GM12872 (cell line): ENCODE results near the gene INIP.

ENCODE experiments used
- CTCF ChIP-seq: IDR thresholded peaks from 3 replicates; pipeline ENCODE4 v1.5.1; 2011; ENCODE audit warnings: low read depth, mild to moderate bottlenecking, low read length, moderate library complexity; ENCODE audit not compliant: insufficient read depth

The INIP gene

GRCh38 chr9:112757940-112758339 lies 40.0 kb upstream of the INIP start:
- TF ChIP-seq CTCF, result no peak

DNA sequence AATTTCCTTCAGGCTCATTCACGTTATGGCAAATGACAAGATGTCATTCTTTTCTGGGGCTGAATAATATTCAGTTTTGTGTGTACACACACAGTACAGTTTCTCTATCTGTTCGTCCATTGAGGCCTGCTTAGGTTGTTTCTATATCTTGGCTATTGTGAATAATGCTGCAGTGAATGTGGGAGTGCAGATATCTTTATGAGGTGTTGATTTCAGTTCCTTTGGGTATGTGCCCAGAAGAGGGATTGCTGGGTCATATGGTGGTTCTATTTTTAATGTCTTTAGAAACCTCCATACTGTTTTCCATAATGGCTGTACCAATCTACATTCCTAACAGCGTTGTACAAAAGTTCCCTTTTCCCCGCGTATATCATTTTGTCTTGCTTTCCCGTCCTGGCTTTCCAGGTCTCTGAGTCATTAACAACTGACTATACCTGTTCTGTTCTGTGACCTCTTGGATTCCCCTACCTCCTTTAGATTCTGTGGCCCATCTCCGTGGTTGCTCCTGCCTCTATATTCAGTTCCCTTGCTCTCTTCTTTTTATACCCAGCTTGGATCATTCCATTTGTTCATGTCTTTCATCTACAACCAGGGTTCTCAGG lies 39.5 kb upstream of the INIP start:
- no peak for TF ChIP-seq CTCF

DNA sequence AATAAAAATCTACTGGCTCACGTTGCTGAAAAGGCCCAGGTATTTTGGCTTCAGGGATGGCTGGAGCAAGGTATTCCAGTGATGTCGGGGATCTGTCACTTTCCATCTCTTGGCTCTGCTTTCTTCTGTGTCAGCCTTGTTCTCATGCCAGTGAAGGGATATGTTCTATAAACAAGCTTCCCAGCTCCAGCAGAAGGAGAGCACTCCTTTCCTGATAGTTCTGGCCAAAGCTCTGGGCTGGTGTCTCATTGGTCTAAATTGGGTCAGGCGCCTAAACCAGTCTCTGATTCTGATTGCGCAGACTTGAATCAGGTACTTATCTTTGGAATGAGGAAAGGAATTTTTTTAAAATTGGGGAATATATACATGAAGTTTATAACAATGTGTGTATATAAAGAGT lies 37.8 kb upstream of the INIP start:
- no peak for TF ChIP-seq CTCF

- TF ChIP-seq CTCF, result no peak
These were observed 37.1 kb upstream of the INIP start for GRCh38 chr9:112755016-112755427.

GRCh38 chr9:112754578-112754977 lies 36.7 kb upstream of the INIP start:
- TF ChIP-seq CTCF, result no peak

- TF ChIP-seq CTCF, result no peak
These were observed 35.8 kb upstream of the INIP start for GRCh38 chr9:112753725-112754124.

DNA sequence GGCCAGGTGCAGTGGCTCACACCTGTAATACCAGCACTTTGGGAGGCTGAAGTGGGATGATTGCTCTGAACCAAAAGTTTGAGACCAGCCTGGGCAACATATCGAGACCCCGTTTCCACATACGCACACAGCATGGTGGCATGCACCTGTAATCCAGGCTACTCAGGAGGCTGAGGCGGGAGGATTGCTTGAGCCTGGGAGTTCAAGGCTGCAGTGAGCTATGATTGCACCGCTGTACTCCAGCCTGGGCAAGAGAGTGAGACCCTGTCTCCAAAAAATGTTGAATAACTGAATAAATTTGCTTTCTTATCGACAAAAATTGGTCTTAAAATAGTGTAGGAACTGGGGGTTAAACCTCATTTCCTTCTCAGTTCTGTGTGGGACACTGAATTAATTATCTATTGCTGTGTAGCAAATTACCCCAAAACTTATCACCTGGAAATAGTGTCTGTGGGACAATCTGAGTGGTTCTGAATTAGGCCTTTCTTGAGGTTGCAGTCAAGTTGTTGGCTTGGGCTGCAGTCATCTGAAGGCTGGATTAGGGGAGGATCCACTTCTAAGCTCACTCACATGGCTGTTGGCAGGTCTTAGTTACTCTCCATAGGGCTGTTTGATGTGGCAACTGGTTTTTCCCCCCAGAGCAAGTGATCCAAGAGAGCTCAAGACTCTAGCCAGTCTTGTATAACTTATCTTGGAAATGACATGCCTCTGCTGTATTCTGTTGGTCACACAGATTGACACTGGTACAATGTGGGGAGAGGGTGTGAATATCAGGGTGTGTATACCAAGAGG lies 34.6 kb upstream of the INIP start:
- TF ChIP-seq CTCF, result no peak
